Epithelial cell of proximal tubule (primary cell): Measurements from ENCODE around the gene ZNF296. TPM values are rescaled to one million over a fixed set of nuclear protein-coding genes. Genes with fewer than 3 reads are reported as not detected.

Source experiments
- DNase-seq: peaks from one replicate; pipeline ENCODE4 v3.0.0-alpha.2; 2011; ENCODE audit warnings: low read depth
- H3K4me3 ChIP-seq: 2 replicates; pipeline ENCODE4 v1.5.1; 2011; ENCODE audit warnings: low read depth, mild to moderate bottlenecking, low read length
- CTCF ChIP-seq: conservative IDR thresholded peaks from 2 replicates; pipeline ENCODE4 v1.5.1; 2012; ENCODE audit warnings: low read depth, mild to moderate bottlenecking, low read length
- total RNA-seq: library from RNA; depleted of rRNA; stranded (reverse); fragments of >200 nt; gene quantifications from 2 replicates; pipeline ENCODE4 v1.2.3, GENCODE V29; 2015

The ZNF296 gene
- total RNA-seq, 1 donor from 2014 or later: 1.7 TPM

DNA sequence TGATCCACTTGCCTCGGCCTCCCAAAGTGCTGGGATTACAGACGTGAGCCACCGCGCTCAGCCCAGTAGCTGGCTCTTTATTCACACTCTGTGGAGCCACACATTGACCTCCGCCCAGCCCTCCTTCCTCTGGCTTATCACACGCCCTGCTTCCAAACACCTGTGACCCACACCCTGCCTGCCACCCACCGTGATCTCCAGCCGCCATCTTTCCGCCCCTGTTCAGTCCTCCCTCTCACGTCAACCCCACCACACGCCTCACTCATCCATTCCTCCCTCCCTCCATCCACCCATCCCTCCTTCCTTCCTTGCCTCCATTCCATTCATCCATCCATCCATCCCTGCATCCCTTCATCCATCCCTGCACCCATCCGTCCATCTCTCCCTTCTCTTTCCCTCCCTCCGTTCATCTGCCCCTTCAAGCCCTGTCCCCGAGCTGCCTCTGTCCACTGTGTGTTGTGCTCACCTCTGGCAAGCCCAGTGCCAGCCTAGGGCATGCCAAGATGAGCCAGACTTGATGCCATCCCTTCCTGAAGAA, 17.6 kb downstream of the ZNF296 start:
- DNase-seq: no peak
- no peak overlapping the region for H3K4me3 ChIP-seq
- TF ChIP-seq CTCF: no peak

GRCh38 chr19:45057444-45057843, 18.8 kb downstream of the ZNF296 start:
- no peak for TF ChIP-seq CTCF
- H3K4me3 ChIP-seq: no peak overlapping the region
- DNase-seq: no peak

- no peak for DNase-seq
- H3K4me3 ChIP-seq: no peak overlapping the region
- TF ChIP-seq CTCF: no peak
Observed at GRCh38 chr19:45056831-45057230, 19.4 kb downstream of the ZNF296 start.

- no peak for TF ChIP-seq CTCF
- DNase-seq: no peak
- H3K4me3 ChIP-seq: no peak overlapping the region
Observed at GRCh38 chr19:45051929-45052579, 24.2 kb downstream of the ZNF296 start.

DNA sequence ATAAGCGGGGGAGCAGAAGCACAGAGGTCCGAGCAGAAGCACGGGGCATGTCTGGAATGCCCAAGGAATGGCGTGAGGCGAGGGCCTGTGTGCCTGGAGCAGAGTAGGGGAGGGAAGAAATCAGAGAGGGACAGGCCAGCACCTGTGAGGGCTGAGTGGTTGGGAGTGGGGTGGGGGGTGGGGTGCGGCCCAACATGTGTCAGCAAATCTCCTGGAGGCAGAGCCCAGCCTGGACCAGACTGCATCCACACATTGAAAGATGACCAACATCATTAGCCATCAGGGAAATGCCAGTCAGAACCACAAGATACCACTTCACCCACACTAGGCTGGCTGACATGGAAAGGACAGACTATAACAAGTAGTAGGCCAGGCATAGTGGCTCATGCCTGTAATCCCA, 26.2 kb downstream of the ZNF296 start:
- TF ChIP-seq CTCF: no peak
- DNase-seq: no peak
- H3K4me3 ChIP-seq: no peak overlapping the region

DNA sequence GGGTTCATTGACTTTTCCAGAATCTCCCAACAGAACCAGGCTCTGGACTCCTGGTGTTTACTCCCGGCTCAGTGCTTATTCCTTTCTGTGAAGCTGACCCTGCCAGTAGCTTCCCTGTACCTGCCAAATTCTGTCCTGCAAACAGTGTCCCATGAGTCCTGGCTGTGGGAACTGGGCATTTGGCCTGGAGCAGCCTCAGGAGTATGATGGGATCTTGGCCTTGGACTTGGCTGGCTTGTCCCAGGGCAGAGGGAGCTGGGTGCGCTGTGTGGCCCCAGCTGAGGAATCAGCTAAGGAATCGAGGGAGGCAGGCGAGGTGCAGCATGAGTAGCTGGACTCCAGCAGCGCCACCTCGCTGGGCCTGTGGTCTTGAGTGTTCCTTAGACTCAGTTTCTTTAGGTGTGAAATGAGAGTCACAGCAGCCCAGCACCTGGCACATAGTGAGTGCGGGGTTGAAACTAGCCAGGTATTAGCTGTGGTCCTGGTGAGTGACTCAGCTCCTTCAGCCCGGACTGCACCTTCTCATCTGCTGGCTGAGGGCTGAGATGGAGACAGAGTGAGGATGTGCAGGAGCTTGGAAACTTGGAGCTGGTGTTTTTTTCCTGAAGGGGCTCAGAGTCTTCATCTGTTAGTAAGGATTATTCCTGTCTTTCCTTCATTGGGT, 27.1 kb downstream of the ZNF296 start:
- no peak overlapping the region for H3K4me3 ChIP-seq

More for the DNA sequence above, 27.1 kb downstream of the ZNF296 start:
- no peak for DNase-seq
- no peak for TF ChIP-seq CTCF
